CD4-positive, CD25-positive, alpha-beta regulatory T cell (primary cell): ENCODE measurements around the gene CPT1A. TPM values are rescaled to one million over a fixed set of nuclear protein-coding genes. Genes with fewer than 3 reads are reported as not detected.

ENCODE experiments used
- ATAC-seq, 2 donors: fragments of 150-1000 bp; cut with Tn5 transposase; one replicate each; pipeline ENCODE4 v1.10.0; 2021; ENCODE audit warnings: low read depth in 2 of 2, moderate number of reproducible peaks in 2 of 2, moderate library complexity in 1 of 2
- DNase-seq, 3 donors: peaks; one replicate each; pipeline versions ENCODE4 v3.0.0 to v3.0.0-alpha.2; 2012 to 2022; ENCODE audit warnings: mixed read lengths in 1 of 3
- H3K27ac ChIP-seq: one replicate; pipeline ENCODE4 v1.7.0; 2013; ENCODE audit warnings: mild to moderate bottlenecking, low read length; ENCODE audit not compliant: insufficient read depth, poor library complexity, severe bottlenecking
- H3K27me3 ChIP-seq: one replicate; pipeline ENCODE4 v1.7.0; 2013; ENCODE audit warnings: low read length; ENCODE audit not compliant: control insufficient read depth, insufficient read depth
- H3K36me3 ChIP-seq: one replicate; pipeline ENCODE4 v1.7.0; 2013; ENCODE audit warnings: mild to moderate bottlenecking, low read length, moderate library complexity; ENCODE audit not compliant: control insufficient read depth, insufficient read depth
- H3K4me1 ChIP-seq: 2 replicates; pipeline ENCODE4 v1.7.0; 2013; ENCODE audit warnings: mild to moderate bottlenecking, low read length; ENCODE audit not compliant: insufficient read depth, control insufficient read depth, poor library complexity, severe bottlenecking
- H3K4me3 ChIP-seq: one replicate; pipeline ENCODE4 v1.7.0; 2013; ENCODE audit warnings: low read depth, mild to moderate bottlenecking, low read length, moderate library complexity
- H3K9me3 ChIP-seq, 2 experiments: 1 replicate in 1 of 2; 2 replicates in 1 of 2; pipeline ENCODE4 v1.7.0; 2013; ENCODE audit warnings: low read length in 2 of 2, mild to moderate bottlenecking in 1 of 2, moderate library complexity in 1 of 2; ENCODE audit not compliant: control insufficient read depth in 2 of 2
- H3K27ac Mint-ChIP-seq, 3 donors: one replicate each; pipeline ENCODE4 v1.8.0; 2020 to 2022; ENCODE audit warnings: mild to moderate bottlenecking in 3 of 3, mixed read lengths in 3 of 3, moderate library complexity in 2 of 3
- H3K27me3 Mint-ChIP-seq: one replicate; pipeline ENCODE4 v1.8.0; 2022; ENCODE audit warnings: mild to moderate bottlenecking, mixed read lengths
- H3K36me3 Mint-ChIP-seq: one replicate; pipeline ENCODE4 v1.8.0; 2020; ENCODE audit warnings: mixed read lengths
- H3K4me1 Mint-ChIP-seq, 4 donors: one replicate each; pipeline ENCODE4 v1.8.0; 2020 to 2022; ENCODE audit warnings: mixed read lengths in 4 of 4, mild to moderate bottlenecking in 1 of 4
- H3K4me3 Mint-ChIP-seq, 4 donors: one replicate each; pipeline ENCODE4 v1.8.0; 2020 to 2022; ENCODE audit warnings: mild to moderate bottlenecking in 4 of 4, mixed read lengths in 4 of 4, moderate library complexity in 3 of 4
- H3K9me3 Mint-ChIP-seq, 7 donors: one replicate each; pipeline ENCODE4 v1.8.0; 2020 to 2022; ENCODE audit warnings: mixed read lengths in 7 of 7, mild to moderate bottlenecking in 3 of 7, moderate library complexity in 2 of 7
- polyA plus RNA-seq, 4 donors: library from polyadenylated mRNA; unstranded; fragments of 300-500 nt; fragmentation: Illumina TruSeq; gene quantifications; one replicate each; pipeline ENCODE4 v1.2.3, GENCODE V29; 2021
- total RNA-seq: library from RNA; stranded (reverse); gene quantifications from one replicate; pipeline ENCODE4 v1.2.3, GENCODE V29; 2022

The CPT1A gene
- total and polyA plus RNA-seq, 5 donors from 2014 or later: 0.32 to 16.7 (median 4.3) TPM

- H3K4me3 Mint-ChIP-seq: peak overlapping the region; percentile 88 to 99 (median 94)
- Histone ChIP-seq H3K9me3 (no peaks in the 10 kb centered on the region), H3K27me3 (no peaks in the 10 kb centered on the region), H3K36me3 (no peaks in the 10 kb centered on the region), H3K4me1 (peaks cover 56% of the 10 kb centered on the region), H3K4me3 (peak overlapping the region; percentile 87), H3K27ac (peak overlapping the region; percentile 36)
- ATAC-seq (no peak), DNase-seq (peak in 1 of 3 donors; percentile 18)
- no peaks in the 10 kb centered on the region for H3K9me3 Mint-ChIP-seq
- H3K4me1 Mint-ChIP-seq: peaks cover 11 to 51% (median 29%) of the 10 kb centered on the region in 4 donors
- H3K36me3 Mint-ChIP-seq: no peaks in the 10 kb centered on the region
- peak overlapping the region; percentile 91 to 97 (median 93) for H3K27ac Mint-ChIP-seq
- H3K27me3 Mint-ChIP-seq: peaks cover 20% of the 10 kb centered on the region
Measured at GRCh38 chr11:68842427-68843051, 823 bp upstream of the CPT1A start.

DNA sequence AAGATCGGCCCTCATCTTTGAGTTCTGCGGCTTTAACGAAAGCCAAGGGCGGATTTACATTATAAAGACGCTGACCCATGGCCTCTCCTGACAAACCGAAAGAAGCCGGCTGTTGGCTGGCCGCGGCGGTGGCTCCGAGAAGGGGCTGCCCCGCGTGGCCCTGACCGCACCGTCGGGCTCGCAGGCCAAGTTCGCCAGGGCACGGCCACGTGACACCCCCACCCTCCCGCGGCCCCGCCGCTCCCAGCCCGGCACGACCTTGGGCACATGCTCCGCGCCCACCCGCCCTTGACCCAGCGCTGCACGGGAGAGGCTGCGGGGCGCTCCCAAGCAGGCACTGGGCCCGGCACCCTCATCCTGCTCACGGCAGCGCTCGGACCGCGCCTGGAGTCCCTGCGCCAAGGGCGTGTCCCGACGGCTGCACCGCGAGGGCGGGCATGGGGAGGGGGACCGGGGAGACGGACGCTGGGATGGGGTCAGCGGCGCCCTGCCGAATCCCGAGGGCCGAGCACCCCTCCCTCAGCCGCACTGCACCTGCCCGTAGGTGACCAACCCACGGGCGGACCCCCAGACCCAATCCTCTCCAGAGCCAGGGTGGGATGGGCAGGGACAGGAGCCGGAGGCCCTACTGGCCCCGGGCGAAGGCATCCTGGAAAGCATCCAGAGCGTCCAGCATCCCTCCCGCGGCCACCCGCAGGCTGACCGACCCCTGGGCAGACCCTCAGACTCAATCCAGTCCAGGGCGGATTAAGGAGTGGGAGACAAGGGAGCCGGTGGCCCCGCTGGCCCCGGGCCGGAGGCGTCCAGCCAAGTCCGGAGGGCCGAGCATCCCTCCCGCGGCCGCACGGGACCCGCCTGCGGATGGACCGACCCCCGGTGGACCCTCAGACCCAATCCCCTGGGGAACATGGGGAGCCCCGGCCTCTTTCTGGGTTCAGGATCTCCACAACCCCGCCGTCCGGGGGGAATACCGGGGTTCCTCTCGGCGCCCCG lies 759 bp downstream of the CPT1A start:
- Histone ChIP-seq H3K4me3 (peak overlapping the region; percentile 75), H3K27me3 (no peaks in the 10 kb centered on the region), H3K27ac (peak overlapping the region; percentile 77), H3K36me3 (no peaks in the 10 kb centered on the region), H3K9me3 (no peaks in the 10 kb centered on the region), H3K4me1 (peaks cover 63% of the 10 kb centered on the region)
- H3K4me3 Mint-ChIP-seq: peak overlapping the region; percentile 89 to 95 (median 92)
- H3K4me1 Mint-ChIP-seq: peaks cover 17 to 66% (median 30%) of the 10 kb centered on the region in 4 donors
- H3K9me3 Mint-ChIP-seq: no peaks in the 10 kb centered on the region
- peak overlapping the region; percentile 62 to 92 (median 77) for H3K27ac Mint-ChIP-seq
- H3K27me3 Mint-ChIP-seq: peaks cover 13% of the 10 kb centered on the region
- H3K36me3 Mint-ChIP-seq: no peaks in the 10 kb centered on the region
- ATAC-seq: no peak
- peak in 1 of 3 donors; percentile 48 for DNase-seq

GRCh38 chr11:68839911-68840641 lies 1.6 kb downstream of the CPT1A start:
- ATAC-seq (no peak), DNase-seq (peak in 2 of 3 donors; percentile 6 to 63)
- Histone ChIP-seq H3K27me3 (no peaks in the 10 kb centered on the region), H3K4me3 (peak overlapping the region; percentile 75), H3K9me3 (no peaks in the 10 kb centered on the region), H3K4me1 (peaks cover 67% of the 10 kb centered on the region), H3K27ac (peak overlapping the region; percentile 77), H3K36me3 (no peaks in the 10 kb centered on the region)
- H3K27me3 Mint-ChIP-seq: peaks cover 13% of the 10 kb centered on the region
- H3K36me3 Mint-ChIP-seq: no peaks in the 10 kb centered on the region
- H3K4me1 Mint-ChIP-seq: peaks cover 17 to 75% (median 34%) of the 10 kb centered on the region in 4 donors
- no peaks in the 10 kb centered on the region for H3K9me3 Mint-ChIP-seq
- peak overlapping the region; percentile 89 to 95 (median 92) for H3K4me3 Mint-ChIP-seq
- peak overlapping the region; percentile 77 to 92 (median 92) for H3K27ac Mint-ChIP-seq

DNA sequence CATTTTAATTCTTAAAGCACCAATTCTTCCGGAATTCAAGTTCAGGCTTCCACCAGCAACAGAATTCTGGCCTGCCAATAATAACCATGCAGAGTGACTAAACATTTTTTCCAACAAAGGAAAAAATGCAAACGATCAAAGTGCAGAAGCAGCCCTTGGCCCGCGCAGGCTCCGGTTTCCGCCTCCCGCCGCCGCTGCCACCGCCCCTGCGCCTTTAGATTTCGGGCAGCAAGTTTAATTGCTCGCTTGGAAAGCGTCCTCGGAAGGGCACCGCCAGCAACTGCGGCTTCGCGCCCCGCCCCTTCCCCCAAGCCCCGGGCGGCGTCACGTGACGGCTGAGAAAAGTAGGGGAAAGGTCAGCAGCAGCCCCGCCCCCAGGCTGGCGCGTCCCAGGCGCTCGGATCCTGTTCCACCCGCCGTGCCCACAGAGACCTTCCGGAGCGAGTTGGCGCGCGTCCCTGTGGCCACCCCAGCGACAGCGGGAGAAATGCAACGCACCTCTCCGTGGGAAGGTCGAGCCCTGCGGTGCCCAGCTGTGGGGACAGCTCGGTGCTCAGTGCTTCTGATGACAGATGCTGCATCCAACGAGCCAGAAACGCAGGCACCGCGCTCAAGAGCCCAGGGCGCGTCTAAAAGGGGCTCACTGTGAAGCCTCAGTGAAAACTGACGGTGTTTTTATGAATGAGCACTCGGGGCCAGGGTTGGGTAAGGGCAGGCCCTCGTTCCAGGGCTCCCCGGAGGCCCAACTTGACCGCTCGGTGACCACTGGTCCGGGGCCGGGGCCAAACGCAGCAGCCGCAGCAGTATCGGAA lies 2.5 kb downstream of the CPT1A start:
- peaks cover 17 to 75% (median 36%) of the 10 kb centered on the region in 4 donors for H3K4me1 Mint-ChIP-seq

GRCh38 chr11:68838572-68838964 lies 3.1 kb downstream of the CPT1A start:
- Histone ChIP-seq H3K27ac (peak overlapping the region; percentile 77), H3K4me3 (peak overlapping the region; percentile 84), H3K27me3 (no peaks in the 10 kb centered on the region), H3K36me3 (no peaks in the 10 kb centered on the region), H3K4me1 (peaks cover 65% of the 10 kb centered on the region), H3K9me3 (no peaks in the 10 kb centered on the region)
- Mint-ChIP-seq H3K4me3 (peak overlapping the region; percentile 89 to 95 (median 92)), H3K4me1 (peaks cover 17 to 69% (median 36%) of the 10 kb centered on the region in 4 donors), H3K36me3 (no peaks in the 10 kb centered on the region), H3K27me3 (peaks cover 13% of the 10 kb centered on the region), H3K9me3 (no peaks in the 10 kb centered on the region), H3K27ac (peak overlapping the region; percentile 71 to 92 (median 92))
- ATAC-seq: no peak
- peak in 2 of 3 donors; percentile 8 to 51 for DNase-seq

More for the DNA sequence above, 2.5 kb downstream of the CPT1A start:
- Mint-ChIP-seq H3K36me3 (no peaks in the 10 kb centered on the region), H3K4me3 (peak overlapping the region; percentile 89 to 95 (median 92)), H3K27me3 (peaks cover 13% of the 10 kb centered on the region), H3K9me3 (no peaks in the 10 kb centered on the region), H3K27ac (peak overlapping the region; percentile 71 to 92 (median 92))
- peak; percentile 90 to 97 (median 91) for DNase-seq
- ATAC-seq: peak; percentile 71 to 74
- H3K4me3 ChIP-seq: peak overlapping the region; percentile 84
- H3K27ac ChIP-seq: peak overlapping the region; percentile 77
- no peaks in the 10 kb centered on the region for H3K36me3 ChIP-seq
- H3K27me3 ChIP-seq: no peaks in the 10 kb centered on the region
- H3K4me1 ChIP-seq: peaks cover 67% of the 10 kb centered on the region
- no peaks in the 10 kb centered on the region for H3K9me3 ChIP-seq

- no peak for ATAC-seq
- Mint-ChIP-seq H3K27ac (peak overlapping the region; percentile 59 to 92 (median 89)), H3K27me3 (peaks cover 9% of the 10 kb centered on the region), H3K4me1 (peaks cover 15 to 65% (median 34%) of the 10 kb centered on the region in 4 donors), H3K9me3 (no peaks in the 10 kb centered on the region), H3K36me3 (no peaks in the 10 kb centered on the region), H3K4me3 (peak overlapping the region in 3 of 4 donors; percentile 47 to 94 (median 59))
- H3K4me1 ChIP-seq: peaks cover 58% of the 10 kb centered on the region
- peak overlapping the region; percentile 77 for H3K27ac ChIP-seq
- H3K27me3 ChIP-seq: no peaks in the 10 kb centered on the region
- peak overlapping the region; percentile 84 for H3K4me3 ChIP-seq
- no peaks in the 10 kb centered on the region for H3K36me3 ChIP-seq
- no peak for DNase-seq
- no peaks in the 10 kb centered on the region for H3K9me3 ChIP-seq
Measured at GRCh38 chr11:68837583-68838571, 3.8 kb downstream of the CPT1A start.
